Activated CD4-positive, alpha-beta T cell treated with anti-CD3 and anti-CD28 coated beads, Interleukin-2, Interleukin-6, amounts not matched to agents 100 ng/mL and 50 ng/mL, durations not matched to agents 16 hours and 8 hours (primary cell): ENCODE measurements around the gene MED8.
A peak's percentile ranks its signal among the peaks of the same experiment; 100 is the strongest.
"Not testable (repeated sequence)": the region's sequence is repeated elsewhere in the genome, so short reads cannot be mapped to it uniquely, and the experiment has no call there.

Source experiments
- DNase-seq: peaks from one replicate; pipeline ENCODE4 v3.0.0-alpha.2; 2020

Gene MED8

GRCh38 chr1:43381612-43382011, 8.0 kb downstream of the MED8 start:
- no peak for DNase-seq

- DNase-seq: no peak
These were observed 10.1 kb downstream of the MED8 start for GRCh38 chr1:43379476-43379875.

DNA sequence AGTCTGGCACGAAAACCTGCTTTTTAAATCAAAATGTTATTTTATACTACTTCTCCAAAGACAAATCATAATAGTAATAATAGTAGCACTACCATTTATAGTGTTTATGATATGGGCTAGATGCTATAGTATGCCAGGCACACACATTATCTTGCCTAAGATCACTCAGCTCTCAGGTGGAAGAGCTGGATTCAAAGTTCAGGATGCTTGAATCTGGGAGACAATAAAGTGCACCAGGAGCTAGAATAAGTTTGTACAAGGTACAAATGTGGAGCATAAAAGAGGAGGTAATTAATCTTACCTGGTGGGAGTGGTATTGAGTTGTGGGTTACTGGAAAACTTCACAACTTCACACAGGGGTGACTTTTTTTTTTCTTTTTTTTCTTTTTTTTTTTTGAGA, 11.8 kb downstream of the MED8 start:
- DNase-seq: no peak

- DNase-seq: no peak
These were observed 12.8 kb downstream of the MED8 start for GRCh38 chr1:43376723-43377235.

DNA sequence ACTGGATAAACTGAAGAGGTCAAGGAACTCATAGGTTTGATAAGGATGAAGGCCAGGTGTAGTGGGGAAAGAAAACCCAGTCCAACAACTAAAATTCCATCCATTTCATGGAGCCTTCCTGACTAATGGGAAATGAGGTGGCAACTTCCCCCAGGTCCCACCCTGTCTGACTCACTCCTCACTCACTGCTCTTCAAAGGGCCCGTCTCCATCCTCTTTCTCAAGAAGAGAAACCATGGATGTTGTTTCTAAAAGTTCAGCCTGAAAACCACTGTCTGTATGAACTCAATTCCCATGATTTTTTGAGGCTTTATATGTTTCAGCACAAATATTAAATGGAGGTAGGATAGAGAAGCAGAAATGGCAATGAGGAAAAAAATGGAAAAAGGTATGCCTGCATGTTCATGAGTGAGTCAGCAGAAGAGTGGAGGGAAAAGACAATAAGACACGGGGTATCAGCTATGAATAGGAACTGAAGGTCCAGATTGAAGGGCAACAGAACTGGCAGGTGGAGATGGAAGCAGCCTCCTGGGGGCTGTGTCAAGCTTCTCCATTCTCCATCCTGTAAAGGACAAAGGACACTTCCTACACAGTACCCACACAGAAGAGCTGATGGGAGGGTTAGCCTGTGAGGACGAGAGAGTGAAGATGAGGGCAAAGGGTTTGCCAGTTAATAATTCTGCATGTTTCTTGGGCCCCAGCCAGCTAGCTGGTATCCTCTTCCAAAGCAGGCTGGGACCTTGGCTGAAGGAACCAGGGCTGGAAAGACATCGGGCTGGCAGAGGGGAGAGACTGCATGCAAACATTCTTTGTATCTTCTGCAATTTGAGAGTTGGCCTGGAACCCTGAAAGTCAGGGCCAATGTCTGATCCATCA, 16.3 kb downstream of the MED8 start:
- DNase-seq: no peak

- no peak for DNase-seq
These were observed 17.4 kb downstream of the MED8 start for GRCh38 chr1:43372172-43372571.

DNA sequence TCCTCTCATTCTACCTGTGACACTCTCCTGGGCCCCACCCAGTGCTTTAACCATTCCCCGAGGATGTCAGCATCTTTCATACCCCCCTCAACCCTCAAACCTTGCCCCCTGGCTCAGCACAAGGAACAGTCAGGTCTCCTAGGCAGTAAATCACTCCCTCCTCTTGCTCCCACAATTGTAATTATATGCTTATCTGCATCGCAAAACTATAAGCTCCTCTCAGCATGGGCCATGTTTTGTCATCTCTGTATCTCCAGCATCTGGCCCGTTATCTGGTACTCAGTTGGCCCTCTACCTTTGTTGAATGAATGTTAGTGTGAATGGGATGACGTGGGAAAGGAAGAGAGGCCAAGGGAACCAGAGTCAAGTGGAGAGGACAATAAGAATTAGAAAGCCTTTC, 19.0 kb downstream of the MED8 start:
- no peak for DNase-seq

DNA sequence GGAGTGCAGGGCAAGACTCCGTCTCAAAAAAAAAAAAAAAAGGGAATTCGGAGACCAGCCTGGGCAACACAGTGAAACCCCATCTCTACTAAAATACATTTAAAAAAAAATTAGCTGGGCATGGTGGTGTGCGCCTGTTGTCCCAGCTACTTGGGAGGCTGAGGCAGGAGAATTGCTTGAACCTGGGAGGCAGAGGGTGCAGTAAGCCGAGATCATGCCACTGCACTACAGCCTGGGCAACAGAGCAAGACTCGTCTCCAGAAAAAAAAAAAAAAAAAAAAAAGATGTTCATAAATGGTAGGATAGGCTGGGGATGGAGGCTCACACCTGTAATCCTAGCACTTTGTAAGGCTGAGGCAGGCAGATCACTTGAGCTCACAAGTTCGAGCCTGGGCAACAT, 19.8 kb downstream of the MED8 start:
- DNase-seq: not testable (repeated sequence)

DNA sequence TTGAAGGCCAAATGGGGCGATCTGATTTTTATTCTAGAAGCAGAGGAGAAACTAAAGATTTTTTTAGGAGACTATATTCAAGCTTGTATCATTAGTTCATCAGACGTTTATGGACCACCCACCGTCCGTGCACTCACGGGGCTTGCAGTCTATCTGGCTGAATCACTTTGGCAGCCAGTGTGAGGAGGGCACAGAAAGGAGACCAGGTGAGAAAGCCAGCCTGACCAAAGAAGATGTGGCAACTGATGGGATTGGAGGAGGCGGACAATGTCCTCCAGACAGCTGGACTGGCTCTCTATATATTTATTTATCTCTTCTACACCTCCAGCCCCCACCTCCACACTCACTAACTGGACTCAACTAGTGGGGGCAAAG, 21.0 kb downstream of the MED8 start:
- DNase-seq: no peak

DNA sequence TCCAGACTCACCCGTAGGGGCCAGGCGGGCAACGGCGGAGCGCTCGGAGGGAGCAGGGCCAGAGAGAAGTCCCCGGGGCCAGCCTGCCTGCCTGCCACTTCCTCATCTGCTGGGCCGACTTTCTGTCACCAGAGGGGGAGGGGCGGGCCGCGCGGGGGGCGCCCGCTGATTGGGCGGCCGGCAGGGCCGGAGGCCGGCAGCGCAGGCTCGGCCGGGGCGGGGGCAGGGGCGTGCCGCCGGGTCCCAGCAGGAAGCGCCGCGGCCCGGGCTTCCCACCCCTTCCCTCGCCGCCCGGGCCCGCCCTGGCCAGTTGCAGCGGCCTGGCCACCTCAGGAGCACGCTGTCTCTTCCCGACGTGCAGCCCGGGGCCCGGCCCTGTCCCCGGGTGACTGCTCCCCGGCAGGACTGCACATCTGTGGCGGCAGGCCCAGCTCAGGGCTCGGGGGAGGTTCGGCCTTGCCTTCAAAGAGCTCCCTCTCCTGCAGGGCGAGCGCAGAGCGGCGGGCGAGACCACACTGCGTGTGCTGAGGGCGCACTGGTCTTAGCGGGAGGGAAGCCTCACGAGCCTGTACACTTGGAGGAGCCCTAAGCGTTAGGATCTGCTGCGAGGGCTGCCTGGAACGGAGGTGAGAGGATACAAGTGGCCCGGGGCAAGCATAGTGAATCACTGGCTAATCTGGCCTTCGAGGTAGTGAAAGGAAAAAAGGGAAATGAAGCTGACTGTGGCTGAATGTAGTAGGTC, 21.5 kb downstream of the MED8 start, which contains the start of gene ELOVL1:
Gene ELOVL1 (minus strand): TSS at position 108 of the 742 bp plus-strand sequence. CDS start 2,402 bp downstream, outside the sequence.
- DNase-seq: peak; percentile 96

DNA sequence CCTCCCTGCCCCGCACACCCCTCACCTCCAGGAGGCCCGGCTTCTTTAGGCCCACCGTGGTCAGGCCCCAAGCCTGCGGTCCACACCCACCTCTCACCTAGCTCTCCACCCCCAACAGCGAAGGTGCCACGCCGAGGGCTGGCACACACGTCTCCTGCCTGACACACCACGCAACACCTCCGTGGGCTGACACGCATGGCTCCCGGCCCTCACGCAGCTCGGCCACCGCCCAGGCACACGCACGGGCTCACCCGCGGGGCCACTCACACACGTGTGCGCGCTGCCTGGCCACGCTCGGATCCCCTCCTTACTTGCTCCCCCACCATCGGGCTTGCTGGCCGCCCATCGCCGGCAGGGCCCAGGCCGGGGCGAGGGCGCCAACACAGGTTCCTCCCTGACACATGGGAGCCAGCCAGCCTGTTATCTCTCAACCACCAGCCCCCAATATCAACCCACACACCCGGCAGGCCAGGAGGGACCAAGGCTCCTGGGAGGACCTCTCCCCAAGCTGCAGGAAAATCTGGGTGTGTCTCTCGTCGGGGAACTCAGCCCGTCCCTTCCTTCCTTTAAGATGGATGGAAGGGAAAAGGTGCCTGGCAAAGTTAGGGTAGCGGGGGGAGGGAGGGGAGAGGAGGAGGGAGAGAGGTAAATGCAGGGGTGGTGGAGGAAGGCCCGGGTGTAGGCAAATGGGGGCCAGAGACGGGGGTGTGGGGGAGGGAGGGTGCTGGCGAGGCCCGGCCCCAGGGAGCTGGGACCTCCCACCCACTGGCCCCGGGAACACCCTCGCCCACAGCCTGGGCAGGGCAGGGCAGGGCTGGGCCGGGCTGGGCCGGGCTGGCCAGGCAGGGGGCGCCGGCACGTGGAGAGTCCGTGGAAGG, 22.3 kb downstream of the MED8 start:
- DNase-seq: peak; percentile 43

GRCh38 chr1:43366601-43367025, 23.0 kb downstream of the MED8 start:
- no peak for DNase-seq

- peak; percentile 27 for DNase-seq
These were observed 23.4 kb downstream of the MED8 start for GRCh38 chr1:43366179-43366578.

- no peak for DNase-seq
These were observed 23.9 kb downstream of the MED8 start for GRCh38 chr1:43365678-43366077.

- no peak for DNase-seq
These were observed 25.6 kb downstream of the MED8 start for GRCh38 chr1:43363935-43364525.

DNA sequence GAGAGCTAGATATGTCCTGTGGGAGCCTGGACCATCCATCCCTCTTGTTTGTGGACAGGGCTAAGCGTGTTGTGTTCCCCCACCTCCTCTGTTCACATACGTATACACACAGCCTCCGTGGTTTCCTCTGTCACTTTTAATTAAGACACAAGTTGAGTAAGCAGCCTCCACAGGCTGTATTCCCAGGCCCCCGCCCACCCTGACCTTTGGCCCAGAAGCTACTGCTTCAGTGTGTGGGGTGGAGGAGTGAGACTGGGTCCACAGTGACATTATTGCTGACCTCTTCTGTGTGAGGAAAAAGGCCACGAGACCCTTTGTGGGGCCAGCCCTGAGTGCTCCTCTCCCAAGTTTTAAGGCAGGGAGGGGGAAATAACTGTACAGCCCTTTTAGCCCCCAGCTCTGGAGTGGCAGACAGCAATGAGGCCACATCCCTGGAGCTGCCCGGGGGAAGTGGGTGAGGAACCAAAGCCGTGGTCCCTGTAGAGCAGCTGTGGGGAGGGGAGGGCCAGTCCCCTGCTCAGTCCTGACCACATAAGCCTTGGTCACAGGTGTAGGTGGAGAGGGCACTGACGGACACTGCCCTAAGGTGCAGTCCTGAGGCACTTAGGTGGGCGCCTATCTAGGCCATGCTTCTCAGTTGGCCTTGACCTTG, 26.2 kb downstream of the MED8 start:
- DNase-seq: peak; percentile 43

DNA sequence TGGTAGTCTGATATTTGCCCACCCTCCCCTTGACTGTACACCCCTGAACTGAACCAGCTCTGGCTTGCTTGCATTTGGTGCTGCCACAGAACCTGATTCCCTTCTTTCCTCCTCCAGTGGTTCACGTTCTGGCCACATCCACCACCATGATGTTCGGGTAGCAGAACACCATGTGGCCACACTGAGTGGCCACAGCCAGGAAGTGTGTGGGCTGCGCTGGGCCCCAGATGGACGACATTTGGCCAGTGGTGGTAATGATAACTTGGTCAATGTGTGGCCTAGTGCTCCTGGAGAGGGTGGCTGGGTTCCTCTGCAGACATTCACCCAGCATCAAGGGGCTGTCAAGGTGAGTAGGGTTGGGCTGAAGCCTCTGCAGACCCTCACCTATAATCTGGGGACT, 29.0 kb downstream of the MED8 start:
- no peak for DNase-seq

- no peak for DNase-seq
These were observed 29.9 kb downstream of the MED8 start for GRCh38 chr1:43359696-43360095.

- peak; percentile 100 for DNase-seq
These were observed 30.6 kb downstream of the MED8 start, which contains the start of gene CDC20 for GRCh38 chr1:43358746-43359693. Gene CDC20, plus strand, starts transcription at chr1:43358981. Its CDS starts 235 bp downstream, at chr1:43359216.

DNA sequence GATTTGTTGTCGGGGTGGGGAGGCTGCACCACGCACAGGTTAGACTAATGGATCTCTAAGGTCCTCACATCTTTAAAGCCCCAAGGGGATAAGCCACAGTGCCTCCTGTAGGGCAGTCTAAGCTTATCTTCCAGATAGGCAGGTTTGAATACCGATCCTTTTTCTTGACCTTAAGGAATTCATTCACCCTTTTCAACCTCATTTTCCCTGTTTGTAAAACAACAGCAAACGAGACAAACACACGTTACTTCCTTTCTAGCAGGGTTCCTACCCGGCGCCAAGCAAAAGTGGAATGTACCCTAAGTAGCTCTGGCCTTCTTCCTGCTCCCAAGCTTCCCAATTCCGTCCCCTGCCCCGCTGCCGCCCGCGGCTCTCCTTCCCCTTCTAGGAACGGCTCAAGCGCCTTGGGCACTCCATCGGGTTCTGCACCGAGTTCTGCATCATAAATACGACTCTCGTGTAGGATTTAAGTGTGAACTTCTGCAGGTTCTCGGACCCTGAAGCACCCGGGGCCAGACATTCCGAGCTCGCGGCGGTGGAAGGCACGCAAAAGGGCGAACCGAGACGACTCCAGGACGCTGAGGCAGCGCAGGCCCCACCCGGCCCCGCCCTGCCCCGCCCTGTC, 31.4 kb downstream of the MED8 start:
- peak; percentile 29 for DNase-seq
